Ishikawa (cell line): Measurements from ENCODE around the gene TSPAN11.

ENCODE experiments used
- EGR1 ChIP-seq: IDR thresholded peaks from 2 replicates; pipeline ENCODE4 v1.6.1; 2012
- EP300 ChIP-seq: IDR thresholded peaks from 2 replicates; pipeline ENCODE4 v1.6.1; 2012; ENCODE audit warnings: borderline replicate concordance
- NFIC ChIP-seq: IDR thresholded peaks from 2 replicates; pipeline ENCODE4 v1.6.1; 2012
- REST ChIP-seq: IDR thresholded peaks from 2 replicates; pipeline ENCODE4 v1.6.1; 2012; ENCODE audit warnings: low read depth, mild to moderate bottlenecking

- TF ChIP-seq NFIC (no peak), REST (no peak), EP300 (no peak), EGR1 (no peak)
Measured at GRCh38 chr12:30999723-31000122, 73.2 kb downstream of the TSPAN11 start.
